ENCODE results near the gene TTBK1. TPM values are rescaled to one million over a fixed set of nuclear protein-coding genes. Genes with fewer than 3 reads are reported as not detected.

TTBK1 gene
- total and polyA plus RNA-seq, 2 donors (not counting 1 experiment from before 2014, with no cell fraction given) = 0.07 TPM; not detected in 1

DNA sequence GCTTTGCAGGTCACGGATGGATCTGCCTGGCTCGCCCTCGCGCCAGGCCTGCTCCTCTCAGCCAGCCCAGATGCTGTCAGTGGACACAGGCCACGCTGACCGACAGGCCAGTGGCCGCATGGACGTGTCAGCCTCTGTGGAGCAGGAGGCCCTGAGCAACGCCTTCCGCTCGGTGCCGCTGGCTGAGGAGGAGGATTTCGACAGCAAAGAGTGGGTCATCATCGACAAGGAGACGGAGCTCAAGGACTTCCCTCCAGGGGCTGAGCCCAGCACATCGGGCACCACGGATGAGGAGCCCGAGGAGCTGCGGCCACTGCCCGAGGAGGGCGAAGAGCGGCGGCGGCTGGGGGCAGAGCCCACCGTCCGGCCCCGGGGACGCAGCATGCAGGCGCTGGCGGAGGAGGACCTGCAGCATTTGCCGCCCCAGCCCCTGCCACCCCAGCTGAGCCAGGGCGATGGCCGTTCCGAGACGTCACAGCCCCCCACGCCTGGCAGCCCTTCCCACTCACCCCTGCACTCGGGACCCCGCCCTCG, 19.6 kb downstream of the TTBK1 start:
- POLR2A ChIA-PET = no interaction called here

More for the DNA sequence above, 19.6 kb downstream of the TTBK1 start:
- peaks cover 8% of the 10 kb centered on the region for H3K4me1 Mint-ChIP-seq
- no peak overlapping the region for H2AFZ ChIP-seq (ENCODE audit: insufficient read depth, low read depth, low read length, poor library complexity, severe bottlenecking)
- no peak overlapping the region for H3K4me2 ChIP-seq (replicated peaks; ENCODE audit: low read depth, low read length, poor library complexity, severe bottlenecking)
- H3K36me3 ChIP-seq (replicated peaks in 1 of 2; ENCODE audit: control extremely low read depth in 1 of 2, control insufficient read depth in 1 of 2, extremely low read depth in 1 of 2, insufficient read depth in 2 of 2, low read length in 1 of 2) = no peaks in the 10 kb centered on the region
- H3K27me3 ChIP-seq (replicated peaks in 1 of 4; ENCODE audit: control extremely low read depth in 1 of 4, control insufficient read depth in 3 of 4, insufficient read depth in 4 of 4, low read length in 3 of 4) = no peaks in the 10 kb centered on the region
- CTCF ChIA-PET = interaction anchor here (0.7 to 6.6 kb wide), 20 partner anchors 10 to 244 kb away, joined by 3 to 73 read pairs (median 6); partner anchors contain the start of gene CRIP3
- no peaks in the 10 kb centered on the region for H4K20me1 ChIP-seq (ENCODE audit: control insufficient read depth, insufficient read depth, low read length, poor library complexity, severe bottlenecking)
- no peak overlapping the region for H3K9ac ChIP-seq (ENCODE audit: low read length)
- H3K27ac ChIP-seq (ENCODE audit: low read length in 2 of 2) = no peak overlapping the region
- DNase-seq (no peak), ATAC-seq (ENCODE audit: low read depth) (no peak)
- intact Hi-C loops (cut with micrococcal nuclease) = loop anchor here (1.0 kb wide), 4 partner anchors 71 to 243 kb away; no protein-coding TSS in a partner anchor
- no peak for TF ChIP-seq EZH2 (IDR thresholded peaks at IDR 0.05; ENCODE audit: borderline replicate concordance, insufficient read depth, low read depth, low read length, poor library complexity, severe bottlenecking)
- TF ChIP-seq, protein P1, sequence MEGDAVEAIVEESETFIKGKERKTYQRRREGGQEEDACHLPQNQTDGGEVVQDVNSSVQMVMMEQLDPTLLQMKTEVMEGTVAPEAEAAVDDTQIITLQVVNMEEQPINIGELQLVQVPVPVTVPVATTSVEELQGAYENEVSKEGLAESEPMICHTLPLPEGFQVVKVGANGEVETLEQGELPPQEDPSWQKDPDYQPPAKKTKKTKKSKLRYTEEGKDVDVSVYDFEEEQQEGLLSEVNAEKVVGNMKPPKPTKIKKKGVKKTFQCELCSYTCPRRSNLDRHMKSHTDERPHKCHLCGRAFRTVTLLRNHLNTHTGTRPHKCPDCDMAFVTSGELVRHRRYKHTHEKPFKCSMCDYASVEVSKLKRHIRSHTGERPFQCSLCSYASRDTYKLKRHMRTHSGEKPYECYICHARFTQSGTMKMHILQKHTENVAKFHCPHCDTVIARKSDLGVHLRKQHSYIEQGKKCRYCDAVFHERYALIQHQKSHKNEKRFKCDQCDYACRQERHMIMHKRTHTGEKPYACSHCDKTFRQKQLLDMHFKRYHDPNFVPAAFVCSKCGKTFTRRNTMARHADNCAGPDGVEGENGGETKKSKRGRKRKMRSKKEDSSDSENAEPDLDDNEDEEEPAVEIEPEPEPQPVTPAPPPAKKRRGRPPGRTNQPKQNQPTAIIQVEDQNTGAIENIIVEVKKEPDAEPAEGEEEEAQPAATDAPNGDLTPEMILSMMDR (IDR thresholded peaks at IDR 0.05) = no peak
- H3K27me3 Mint-ChIP-seq = peaks cover 4% of the 10 kb centered on the region
- H3K79me2 ChIP-seq (ENCODE audit: control insufficient read depth, insufficient read depth, low read length) = no peaks in the 10 kb centered on the region
- H3K9me3 ChIP-seq (ENCODE audit: control extremely low read depth in 1 of 3, control insufficient read depth in 2 of 3, insufficient read depth in 1 of 3, low read length in 2 of 3) = peaks cover 0 to 4% (median 0%) of the 10 kb centered on the region in 3 donors
- H3K27ac Mint-ChIP-seq = no peak overlapping the region
- no peaks in the 10 kb centered on the region for H3K4me1 ChIP-seq (ENCODE audit: control insufficient read depth in 2 of 2, insufficient read depth in 2 of 2, low read length in 2 of 2)
- no peak overlapping the region for H3K4me3 ChIP-seq (ENCODE audit: control extremely low read depth in 1 of 5, extremely low read depth in 1 of 5, insufficient read depth in 1 of 5, low read depth in 2 of 5, low read length in 4 of 5)
- no peak overlapping the region for H3K4me3 Mint-ChIP-seq
- no peaks in the 10 kb centered on the region for H3K9me3 Mint-ChIP-seq (ENCODE audit: insufficient read depth)
- WGBS (ENCODE audit: insufficient coverage) = 95% methylated on average over 35 of the region's 39 CpGs

Data from B cell (primary cell).